Left renal cortex interstitium (tissue), 4 donors: ENCODE measurements around the gene RELT. TPM values are rescaled to one million over a fixed set of nuclear protein-coding genes. Genes with fewer than 3 reads are reported as not detected.

Experiments
- DNase-seq, 4 donors: peaks; one replicate each; pipeline ENCODE4 v3.0.0-alpha.2; 2013; ENCODE audit warnings: low read depth in 4 of 4, low spot score in 2 of 4, missing footprints in 1 of 4
- polyA plus RNA-seq, 4 donors: library from polyadenylated mRNA; unstranded; fragments of 120-200 nt; gene quantifications; one replicate each; pipeline ENCODE4 v1.2.1, GENCODE V29; 2013; ENCODE audit not compliant: insufficient read length in 4 of 4

Gene RELT
- polyA plus RNA-seq, 4 donors: 2.2 to 4.9 (median 4.3) TPM

- no peak for DNase-seq
Measured at GRCh38 chr11:73372375-73372993, 3.7 kb upstream of the RELT start.

GRCh38 chr11:73374151-73374550 is 2.0 kb upstream of the RELT start:
- DNase-seq: no peak

DNA sequence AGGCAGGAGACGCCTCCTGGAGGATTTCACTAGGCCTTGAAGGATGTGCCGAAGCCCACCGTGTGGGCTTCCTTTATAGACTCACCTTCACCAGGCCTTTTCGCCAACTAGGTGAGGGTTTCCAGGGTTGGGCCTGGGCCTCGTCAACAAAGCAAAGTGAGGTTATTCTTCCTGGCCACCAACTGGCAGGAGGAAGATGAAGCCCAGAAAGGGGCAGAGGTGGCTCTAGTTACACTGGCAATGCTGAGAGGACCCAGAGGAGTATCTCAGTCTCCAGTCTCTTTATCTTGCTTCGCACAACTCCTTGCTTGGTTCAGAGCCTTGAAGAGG is 404 bp upstream of the RELT start:
- DNase-seq: no peak

DNA sequence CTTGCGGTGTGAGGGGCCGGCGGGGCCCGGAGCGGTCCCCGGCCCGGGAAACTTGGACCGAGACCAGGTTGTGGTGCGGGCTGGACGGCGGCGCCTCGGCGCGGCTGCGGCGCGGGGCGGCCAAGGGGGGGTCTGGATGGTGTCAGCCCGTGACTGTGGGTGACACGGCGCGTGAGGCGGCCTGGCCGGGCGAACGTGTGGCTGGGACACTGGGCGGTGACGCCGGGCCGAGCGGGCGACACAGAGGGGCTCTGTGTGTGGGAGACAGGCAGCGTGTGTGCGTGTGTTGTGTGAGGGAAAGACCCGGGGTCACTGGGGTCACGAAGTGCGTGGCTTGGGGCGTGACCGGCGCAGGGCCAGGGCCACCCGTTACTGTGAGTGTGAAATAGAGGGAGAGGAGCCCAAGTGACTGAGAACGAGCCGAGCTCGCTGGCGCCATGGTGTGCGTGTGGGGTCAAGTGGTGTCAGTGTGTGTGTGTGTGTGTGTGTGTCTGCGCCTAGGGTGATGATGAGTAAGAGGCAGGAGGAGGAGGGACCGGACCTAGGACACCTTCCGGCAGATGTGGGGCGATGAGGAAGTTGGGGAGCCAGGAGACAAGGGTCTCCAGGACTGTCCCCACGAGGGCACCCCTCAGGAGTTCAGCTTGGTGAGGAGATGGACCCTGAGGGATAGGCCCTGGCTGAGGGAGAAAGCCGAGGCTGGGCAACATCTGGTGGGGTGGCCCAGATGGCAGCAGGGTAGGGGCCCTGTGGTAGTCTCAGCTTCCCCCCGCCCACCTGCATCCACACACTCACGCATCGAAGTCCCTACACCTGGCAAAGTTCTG is 817 bp downstream of the RELT start:
- no peak for DNase-seq

DNA sequence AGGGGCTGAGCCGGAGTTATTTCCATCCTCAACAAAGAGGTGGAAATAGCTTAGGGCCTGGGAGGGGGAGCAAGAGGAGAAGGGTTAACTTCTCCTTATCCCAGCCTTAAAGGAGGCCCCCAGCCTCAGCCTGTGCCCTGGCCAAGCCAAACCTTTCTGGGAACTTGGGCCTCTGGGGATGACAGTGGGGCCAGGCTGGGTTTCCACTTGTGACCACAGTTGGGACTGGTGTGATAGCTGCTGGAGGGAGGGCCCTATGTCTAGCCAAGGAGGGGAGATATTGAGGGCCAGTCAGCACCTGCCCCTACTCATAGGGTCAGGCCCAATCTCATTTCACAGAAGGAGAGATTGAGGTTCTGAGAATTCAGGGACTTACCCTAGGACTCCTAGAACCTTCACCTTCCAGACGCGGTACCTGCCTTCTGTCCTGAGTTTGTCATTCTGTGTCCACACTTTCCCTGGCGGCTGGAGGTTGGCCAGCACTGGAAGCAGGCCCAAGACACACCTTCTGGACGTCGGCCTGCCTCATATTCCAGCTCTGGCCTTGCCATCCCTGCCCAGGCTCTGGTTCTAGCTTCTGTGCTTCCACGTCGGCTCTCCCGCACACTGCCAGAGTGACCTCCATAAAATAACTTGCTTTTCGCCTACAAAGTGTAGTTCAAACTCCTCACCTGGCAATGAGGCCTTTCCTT is 3.1 kb downstream of the RELT start:
- DNase-seq: no peak

DNA sequence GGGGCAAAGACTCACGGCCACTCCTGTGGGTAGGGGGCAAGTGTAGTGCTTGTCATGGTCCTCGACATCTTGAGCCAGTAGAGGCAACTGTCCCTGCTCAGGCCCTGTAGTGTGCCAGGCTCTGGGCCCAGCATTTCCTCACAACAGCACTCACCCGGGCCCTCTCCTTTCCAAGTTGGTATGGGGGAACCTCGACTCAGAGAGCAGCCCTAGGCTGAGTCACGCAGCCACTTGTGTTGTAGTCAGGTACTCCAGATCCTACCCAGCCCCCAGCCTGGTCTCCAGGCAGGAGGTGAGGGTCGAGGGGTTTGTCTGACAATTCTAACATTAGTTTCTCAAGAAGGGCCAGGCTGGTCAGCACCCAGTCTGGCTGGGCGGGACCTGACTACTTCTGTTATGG is 4.1 kb downstream of the RELT start:
- no peak for DNase-seq

- DNase-seq: no peak
Measured at GRCh38 chr11:73380897-73381410, 4.8 kb downstream of the RELT start.

DNA sequence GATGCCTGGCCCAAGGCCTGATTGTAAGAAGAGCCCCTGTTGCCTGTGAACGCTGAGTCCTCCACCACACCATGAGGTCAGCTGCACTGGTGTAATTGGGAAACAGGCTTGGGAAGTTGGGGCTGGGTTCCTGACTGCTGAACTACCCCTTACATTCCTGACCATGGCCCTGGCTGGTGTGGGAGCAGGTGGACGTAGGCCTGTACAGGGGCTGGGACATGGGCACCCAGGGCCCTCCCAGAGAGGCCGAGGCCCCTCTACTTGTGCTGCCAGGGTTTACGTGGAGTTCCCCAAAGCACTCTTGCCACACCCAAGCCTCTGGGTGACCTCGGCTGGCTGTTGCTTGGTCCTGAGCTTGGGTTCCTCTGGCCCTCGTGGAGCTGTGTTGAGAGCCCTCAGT is 5.4 kb downstream of the RELT start:
- DNase-seq: no peak

- no peak for DNase-seq
Measured at GRCh38 chr11:73382183-73382582, 6.0 kb downstream of the RELT start.

DNA sequence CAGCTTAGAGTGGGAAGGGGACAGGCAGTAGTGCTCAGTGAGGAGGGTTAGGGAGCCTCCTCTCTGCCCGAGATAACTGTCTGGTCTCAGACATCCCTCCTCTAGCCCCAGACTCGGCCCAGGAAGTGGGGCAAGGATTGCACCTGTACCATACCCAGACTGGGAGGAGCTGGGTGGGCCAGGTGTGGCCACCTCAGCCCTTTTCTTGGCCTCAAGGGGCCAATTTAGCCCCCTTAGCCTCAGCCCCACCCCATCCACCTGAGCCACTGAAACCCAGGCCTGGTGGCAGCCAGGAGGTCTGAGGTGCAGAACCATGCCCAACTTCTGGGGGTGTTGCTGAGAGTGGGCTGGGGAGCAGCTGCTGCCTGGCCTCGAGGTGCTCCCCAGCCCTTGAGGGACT is 6.5 kb downstream of the RELT start:
- DNase-seq: no peak

DNA sequence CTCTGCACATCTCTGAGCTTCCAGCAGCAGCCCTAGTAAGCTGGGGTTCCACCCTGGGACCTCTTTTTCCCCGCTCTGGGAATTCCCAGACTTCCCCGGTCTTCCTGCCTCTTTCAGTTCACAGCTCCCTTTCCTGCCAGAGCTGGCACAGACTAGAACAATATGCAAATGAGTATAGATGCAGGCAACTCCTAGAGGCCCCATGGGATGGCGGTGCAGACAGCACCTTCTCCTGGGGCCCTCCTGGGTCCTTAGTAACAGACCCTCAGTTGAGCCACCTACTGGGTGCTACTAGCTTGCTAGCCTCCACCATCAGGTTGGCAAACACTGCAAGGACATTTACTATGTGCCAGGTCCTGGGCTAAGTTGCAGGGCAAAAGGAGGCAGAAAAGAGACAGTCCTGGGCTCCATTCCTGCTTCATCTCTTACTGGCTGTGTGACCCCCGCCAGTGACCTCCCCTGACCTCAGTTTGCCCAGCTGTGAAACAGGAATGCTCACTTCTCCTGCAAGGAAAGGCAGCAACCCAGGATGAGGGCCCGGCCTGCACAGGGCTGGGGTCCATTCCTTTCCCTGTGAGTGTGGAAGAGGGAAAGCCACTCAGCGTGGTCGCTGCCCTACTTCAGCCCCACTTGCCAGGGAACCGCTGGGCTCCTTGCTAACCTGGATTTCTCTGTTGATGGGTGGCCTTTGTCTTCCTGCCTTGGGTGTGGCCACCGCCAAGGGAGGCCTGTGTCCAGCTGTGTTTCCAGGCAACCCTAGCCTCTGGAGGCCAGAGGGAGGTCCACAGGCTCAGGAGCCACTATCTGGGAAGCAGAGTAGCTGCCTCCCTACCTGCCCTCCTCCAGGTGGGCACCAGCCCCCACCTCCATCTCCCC is 7.3 kb downstream of the RELT start:
- DNase-seq: peak in 1 of 4 donors; percentile 31

- DNase-seq: no peak
Measured at GRCh38 chr11:73384125-73384441, 7.9 kb downstream of the RELT start.

GRCh38 chr11:73384531-73384871 is 8.3 kb downstream of the RELT start:
- no peak for DNase-seq

DNA sequence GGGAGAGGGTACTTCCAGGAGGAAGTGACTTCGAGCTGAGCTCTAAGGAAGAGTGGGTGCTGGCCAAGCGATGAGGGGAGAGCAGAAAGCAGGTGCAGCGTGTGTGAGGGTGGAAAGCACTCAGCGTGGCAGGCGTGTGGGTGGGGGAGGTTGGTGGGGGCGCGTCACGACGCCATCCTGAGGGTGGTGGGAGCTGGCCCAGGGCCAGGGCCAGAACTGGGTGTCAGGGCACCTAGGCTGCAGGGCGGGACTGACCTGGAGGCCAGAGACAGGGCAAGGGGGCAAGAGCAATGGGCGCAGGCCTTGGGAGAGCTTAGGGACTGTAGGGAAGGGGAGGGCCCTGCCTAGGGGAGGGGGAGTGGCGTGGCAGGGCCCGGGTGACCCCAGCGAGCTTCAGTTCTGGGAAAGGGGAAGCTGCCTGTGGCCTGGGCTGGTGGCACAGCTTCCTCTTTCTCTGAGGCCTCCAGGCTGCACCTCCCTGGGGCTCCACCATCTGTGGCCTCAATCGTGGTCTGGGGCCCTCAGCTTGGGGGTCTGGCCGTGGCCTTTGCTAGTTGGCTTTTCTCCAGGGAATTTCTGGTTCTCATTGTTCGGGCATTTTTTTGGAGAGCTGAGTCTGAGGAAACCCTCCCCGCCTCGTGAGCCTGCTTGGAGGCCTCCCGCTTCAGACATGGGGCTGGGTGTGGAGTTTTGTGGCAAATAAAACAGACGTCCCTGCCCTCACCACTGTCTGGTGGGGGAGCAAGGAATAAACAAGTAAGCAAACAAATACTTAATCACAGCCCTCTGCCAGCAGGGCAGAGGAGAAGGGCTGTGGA is 8.9 kb downstream of the RELT start:
- no peak for DNase-seq

- no peak for DNase-seq
Measured at GRCh38 chr11:73386016-73386415, 9.8 kb downstream of the RELT start.

- no peak for DNase-seq
Measured at GRCh38 chr11:73386546-73386945, 10.3 kb downstream of the RELT start.

GRCh38 chr11:73387594-73388264 is 11.5 kb downstream of the RELT start:
- DNase-seq: peak in 3 of 4 donors; percentile 41 to 57 (median 44)

- DNase-seq: no peak
Measured at GRCh38 chr11:73388265-73389133, 12.3 kb downstream of the RELT start.

GRCh38 chr11:73389134-73389525 is 12.9 kb downstream of the RELT start:
- DNase-seq: no peak
